A549 (cell line): Measurements from ENCODE around the gene ARID5B.

ENCODE experiments used
- BHLHE40 ChIP-seq: IDR thresholded peaks from 2 replicates; pipeline ENCODE4 v1.6.1; 2012; ENCODE audit warnings: low read depth, low read length, inconsistent platforms
- CTCF ChIP-seq: fragments of >200 bp; sonication (Bioruptor Twin); formaldehyde crosslinking; IDR thresholded peaks from 3 replicates; pipeline ENCODE4 v1.5.1; 2016
- ELK1 ChIP-seq: fragments of 150-350 bp; IDR thresholded peaks from 2 replicates; pipeline ENCODE4 v1.6.1; 2014; ENCODE audit warnings: low read depth, mild to moderate bottlenecking, low read length
- EP300 ChIP-seq, 2 experiments: fragments of >200 bp; sonication (Bioruptor Twin); formaldehyde crosslinking; IDR thresholded peaks; 2 replicates in 1 of 2; 3 replicates in 1 of 2; pipeline ENCODE4 v1.6.1; 2016 to 2017
- MAZ ChIP-seq: fragments of 150-350 bp; IDR thresholded peaks from 2 replicates; pipeline ENCODE4 v1.6.1; 2014; ENCODE audit warnings: antibody characterized with exemption, low read depth, low read length, borderline replicate concordance
- NPAS2 ChIP-seq: fragments of 250-450 bp; sonication (Bioruptor Pico); IDR thresholded peaks from 2 replicates; pipeline ENCODE4 v1.8.0; 2022; ENCODE audit warnings: mild to moderate bottlenecking, moderate library complexity, borderline replicate concordance
- POLR2A ChIP-seq: IDR thresholded peaks from 2 replicates; pipeline ENCODE4 v1.6.1; 2012; ENCODE audit warnings: mild to moderate bottlenecking, low read length
- ZFP36 ChIP-seq: fragments of 450-650 bp; IDR thresholded peaks from 2 replicates; pipeline ENCODE4 v1.6.1; 2014; ENCODE audit warnings: borderline replicate concordance; ENCODE audit not compliant: partially characterized antibody
- ZNF302 ChIP-seq: fragments of 250-450 bp; sonication (Bioruptor Pico); IDR thresholded peaks from 2 replicates; pipeline ENCODE4 v1.9.0; 2021; ENCODE audit warnings: inconsistent platforms, mild to moderate bottlenecking, moderate library complexity

GRCh38 chr10:61963669-61964058 is 62.2 kb downstream of the ARID5B start:
- TF ChIP-seq EP300 (IDR thresholded peaks at IDR 0.05) (no peak), MAZ (no peak), CTCF (no peak), NPAS2 (CRISPR knock-in tag) (no peak), ELK1 (no peak), BHLHE40 (no peak), ZNF302 (CRISPR knock-in tag) (no peak), POLR2A (no peak), ZFP36 (no peak)
